K562 (cell line): ENCODE data around the gene DAD1.

Experiments used
- JUND ChIP-seq, 2 experiments: IDR thresholded peaks; 2 replicates in 1 of 2; 3 replicates in 1 of 2; pipeline ENCODE4 v1.6.1; 2011; ENCODE audit warnings: borderline replicate concordance in 2 of 2, low read depth in 2 of 2, low read length in 2 of 2, improper control_type of control experiment in 1 of 2, missing biosample characterization in 1 of 2, missing genetic modification characterization in 1 of 2, missing genetic modification reagents in 1 of 2
- POLR2AphosphoS5 ChIP-seq: IDR thresholded peaks from 2 replicates; pipeline ENCODE4 v1.6.1; 2011; ENCODE audit warnings: mild to moderate bottlenecking, low read depth, low read length, moderate library complexity; ENCODE audit not compliant: control insufficient read depth, insufficient read depth
- ZBTB33 ChIP-seq: sonication (generic); formaldehyde crosslinking; IDR thresholded peaks from 2 replicates; pipeline ENCODE4 v1.8.1; 2023; ENCODE audit warnings: mild to moderate bottlenecking, missing genetic modification reagents
- ZNF146 ChIP-seq: IDR thresholded peaks from one replicate; pipeline ENCODE4 v1.6.1; 2018; ENCODE audit warnings: missing compliant biosample characterization; ENCODE audit not compliant: unreplicated experiment

GRCh38 chr14:22601996-22602395 lies 13.0 kb upstream of the DAD1 start:
- TF ChIP-seq ZNF146 (CRISPR knock-in tag) = no peak
- no peak for TF ChIP-seq POLR2AphosphoS5
- TF ChIP-seq JUND (IDR thresholded peaks at IDR 0.05; ENCODE audit: borderline replicate concordance, low read depth, low read length) = no peak
- TF ChIP-seq JUND (tag; IDR thresholded peaks at IDR 0.05; ENCODE audit: borderline replicate concordance, low read depth, low read length) = no peak
- no peak for TF ChIP-seq ZBTB33
